Muscle layer of colon (tissue), 2 donors: ENCODE measurements around the gene LSP1.

Experiments
- H3K27ac ChIP-seq: one replicate; pipeline ENCODE4 v1.7.0; 2013; ENCODE audit warnings: low read depth, mild to moderate bottlenecking, low read length, moderate library complexity
- H3K27me3 ChIP-seq, 2 donors: one replicate each; pipeline ENCODE4 v1.7.0; 2013; ENCODE audit warnings: low read length in 2 of 2, mild to moderate bottlenecking in 2 of 2; ENCODE audit not compliant: insufficient read depth in 2 of 2, control insufficient read depth in 1 of 2
- H3K36me3 ChIP-seq: one replicate; pipeline ENCODE4 v1.7.0; 2013; ENCODE audit warnings: mild to moderate bottlenecking, low read length; ENCODE audit not compliant: insufficient read depth
- H3K4me1 ChIP-seq: one replicate; pipeline ENCODE4 v1.7.0; 2013; ENCODE audit warnings: mild to moderate bottlenecking, low read length; ENCODE audit not compliant: insufficient read depth
- H3K4me3 ChIP-seq, 2 donors: one replicate each; pipeline ENCODE4 v1.7.0; 2013; ENCODE audit warnings: low read length in 2 of 2, low read depth in 1 of 2, mild to moderate bottlenecking in 1 of 2, moderate library complexity in 1 of 2
- H3K9ac ChIP-seq: one replicate; pipeline ENCODE4 v1.7.0; 2013; ENCODE audit warnings: low read length
- H3K9me3 ChIP-seq: one replicate; pipeline ENCODE4 v1.7.0; 2013; ENCODE audit warnings: mild to moderate bottlenecking, low read length
- donor health status: abdominal sarcoma.
- donor health status: Adenocarcinoma of cecum.

Gene LSP1

DNA sequence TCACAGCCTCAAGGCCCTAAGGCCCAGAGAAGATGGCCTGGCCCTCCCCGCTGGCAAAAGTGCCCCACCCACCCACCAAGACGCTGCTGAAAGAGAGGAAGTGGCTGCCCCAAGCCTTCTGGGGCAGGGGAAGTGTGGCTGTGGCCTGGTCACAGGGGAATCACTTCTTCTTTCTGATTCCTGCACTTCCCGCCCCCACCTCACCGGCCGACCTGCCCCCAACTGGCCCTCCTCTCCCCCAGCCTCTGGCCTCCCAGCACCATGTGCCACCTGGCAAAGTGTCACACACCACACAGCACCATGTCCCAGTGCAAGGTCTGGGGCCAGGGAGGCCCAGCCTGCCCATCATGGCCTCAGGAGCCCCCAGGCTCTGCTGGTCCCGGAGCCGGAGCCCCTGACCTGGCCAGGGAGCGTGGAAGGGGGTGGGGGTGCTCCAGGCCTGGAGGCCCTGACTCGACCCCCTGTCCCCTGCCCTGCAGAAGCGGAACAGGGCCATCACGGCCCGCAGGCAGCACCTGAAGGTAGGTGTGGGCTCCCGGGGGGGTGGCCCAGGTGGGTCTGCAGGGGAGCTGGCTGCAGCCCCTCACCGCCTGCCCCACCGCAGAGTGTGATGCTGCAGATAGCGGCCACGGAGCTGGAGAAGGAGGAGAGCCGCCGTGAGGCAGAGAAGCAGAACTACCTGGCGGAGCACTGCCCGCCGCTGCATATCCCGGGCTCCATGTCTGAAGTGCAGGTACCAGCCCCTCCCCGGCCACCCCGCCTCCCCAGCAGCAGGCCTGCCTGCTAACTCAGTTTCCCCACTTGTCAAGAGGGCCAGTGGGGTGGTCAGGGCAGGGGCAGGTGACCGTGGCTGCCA, 12.7 kb upstream of the LSP1 start:
- H3K4me3 ChIP-seq, result no peak overlapping the region
- H3K36me3 ChIP-seq, result no peaks in the 10 kb centered on the region
- H3K27ac ChIP-seq, result no peak overlapping the region
- no peak overlapping the region for H3K9ac ChIP-seq
- no peaks in the 10 kb centered on the region for H3K27me3 ChIP-seq
- no peaks in the 10 kb centered on the region for H3K9me3 ChIP-seq
- peaks cover 8% of the 10 kb centered on the region for H3K4me1 ChIP-seq

DNA sequence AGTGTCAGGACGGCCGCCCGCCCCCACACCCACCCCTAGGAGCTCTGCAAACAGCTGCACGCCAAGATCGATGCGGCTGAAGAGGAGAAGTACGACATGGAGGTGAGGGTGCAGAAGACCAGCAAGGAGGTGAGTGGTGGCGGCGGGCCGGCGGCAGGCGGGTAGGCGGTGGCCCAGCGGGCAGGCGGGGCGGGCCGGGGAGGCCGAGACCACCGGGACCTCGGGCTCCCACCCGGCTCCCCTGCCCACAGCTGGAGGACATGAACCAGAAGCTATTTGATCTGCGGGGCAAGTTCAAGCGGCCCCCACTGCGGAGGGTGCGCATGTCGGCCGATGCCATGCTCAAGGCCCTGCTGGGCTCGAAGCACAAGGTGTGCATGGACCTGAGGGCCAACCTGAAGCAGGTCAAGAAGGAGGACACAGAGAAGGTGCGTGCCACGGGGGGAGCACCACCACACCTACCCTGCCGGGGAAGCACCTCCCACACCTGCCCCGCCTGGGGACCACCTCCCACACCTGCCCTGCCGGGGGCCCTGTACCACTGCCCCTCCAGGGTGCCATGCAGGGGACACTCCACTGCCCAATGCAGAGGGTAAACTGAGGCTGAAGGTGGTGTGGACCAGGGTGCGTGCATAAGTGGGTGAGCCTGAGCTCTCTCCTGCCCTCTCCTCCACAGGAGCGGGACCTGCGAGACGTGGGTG, 12.0 kb upstream of the LSP1 start:
- Histone ChIP-seq H3K27me3 (no peaks in the 10 kb centered on the region), H3K27ac (no peak overlapping the region), H3K36me3 (no peaks in the 10 kb centered on the region), H3K9me3 (no peaks in the 10 kb centered on the region), H3K9ac (no peak overlapping the region), H3K4me3 (no peak overlapping the region), H3K4me1 (peaks cover 11% of the 10 kb centered on the region)

DNA sequence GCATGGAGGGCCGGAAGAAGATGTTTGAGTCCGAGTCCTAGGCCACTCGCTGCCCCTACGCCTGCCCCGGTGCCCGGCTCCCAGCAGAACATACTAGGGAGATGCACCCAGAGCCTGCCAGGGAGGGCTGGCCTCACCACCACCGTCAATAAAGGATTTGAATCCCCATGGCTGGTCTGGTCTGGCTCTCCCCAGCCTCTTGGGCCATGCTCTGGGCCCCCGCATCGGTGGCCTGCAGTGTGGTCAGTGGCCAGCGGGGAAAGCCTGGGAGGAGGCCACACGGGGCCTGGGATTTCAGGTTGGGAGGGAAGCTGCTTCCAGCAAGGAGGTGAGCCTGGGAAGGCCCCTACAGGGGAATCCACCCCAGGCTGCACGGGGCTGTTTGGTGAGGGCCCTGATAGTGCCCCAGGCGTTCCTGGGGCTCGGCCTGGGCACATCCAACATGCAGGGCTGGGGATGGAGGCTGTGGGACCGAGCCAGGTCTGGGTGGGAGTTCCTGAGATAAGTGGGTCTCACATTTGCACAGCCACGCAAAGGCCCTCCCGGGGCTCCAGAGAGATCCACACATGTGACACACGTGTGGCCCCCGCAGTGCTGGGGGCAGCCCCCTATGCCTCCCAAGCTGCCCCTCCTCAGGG, 11.3 kb upstream of the LSP1 start:
- Histone ChIP-seq H3K36me3 (no peaks in the 10 kb centered on the region), H3K4me1 (peaks cover 11% of the 10 kb centered on the region), H3K27ac (no peak overlapping the region)

DNA sequence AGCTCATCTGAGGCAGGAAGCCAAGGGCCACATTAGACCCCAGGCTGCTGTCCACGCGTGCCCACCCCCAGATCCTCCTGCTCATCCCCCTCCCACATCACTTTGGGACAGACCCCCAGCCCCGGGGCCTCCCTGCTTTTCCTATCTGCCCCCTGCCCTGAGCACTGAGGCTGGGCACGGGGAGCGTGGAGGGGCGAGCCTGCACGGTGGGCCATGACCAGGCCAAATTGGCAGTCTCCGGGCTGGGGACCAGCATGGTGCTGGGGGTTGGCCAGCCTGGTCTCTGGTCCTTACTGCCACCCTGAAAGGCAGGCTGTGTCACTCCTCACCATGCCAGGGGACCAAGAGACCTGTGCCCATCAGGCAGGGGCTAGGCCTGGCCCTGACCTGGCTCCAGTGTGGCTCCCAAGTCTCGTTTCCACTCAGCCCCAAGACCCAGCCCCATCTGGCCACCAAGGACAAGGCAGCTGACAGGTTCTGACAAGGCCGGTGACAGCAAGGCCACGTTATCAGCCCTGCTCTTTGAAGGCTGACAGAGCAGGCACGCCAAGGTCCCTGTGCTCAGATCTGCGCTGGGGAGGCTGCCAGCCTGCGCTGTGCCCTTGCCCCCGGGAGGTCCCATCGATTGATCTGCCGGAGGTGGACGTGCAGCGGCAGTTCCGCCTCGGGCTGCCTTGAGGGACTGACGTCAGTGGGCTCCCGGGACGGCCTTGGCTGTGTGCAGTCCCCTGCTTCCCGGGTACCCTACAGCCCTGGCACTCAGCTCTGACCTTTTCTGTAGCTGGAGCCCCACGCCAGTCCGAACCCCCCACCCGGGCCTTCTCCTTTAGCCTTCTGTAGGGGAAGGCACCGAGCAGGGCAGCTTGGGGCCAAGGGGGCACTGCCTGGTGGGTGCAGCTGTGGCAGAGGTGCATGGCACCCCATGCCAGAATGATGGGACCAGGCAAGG, 10.5 kb upstream of the LSP1 start:
- H3K27ac ChIP-seq, result no peak overlapping the region
- peaks cover 11% of the 10 kb centered on the region for H3K4me1 ChIP-seq

More for the DNA sequence above, 11.3 kb upstream of the LSP1 start:
- no peak overlapping the region for H3K9ac ChIP-seq
- H3K4me3 ChIP-seq, result no peak overlapping the region
- no peaks in the 10 kb centered on the region for H3K27me3 ChIP-seq
- no peaks in the 10 kb centered on the region for H3K9me3 ChIP-seq

DNA sequence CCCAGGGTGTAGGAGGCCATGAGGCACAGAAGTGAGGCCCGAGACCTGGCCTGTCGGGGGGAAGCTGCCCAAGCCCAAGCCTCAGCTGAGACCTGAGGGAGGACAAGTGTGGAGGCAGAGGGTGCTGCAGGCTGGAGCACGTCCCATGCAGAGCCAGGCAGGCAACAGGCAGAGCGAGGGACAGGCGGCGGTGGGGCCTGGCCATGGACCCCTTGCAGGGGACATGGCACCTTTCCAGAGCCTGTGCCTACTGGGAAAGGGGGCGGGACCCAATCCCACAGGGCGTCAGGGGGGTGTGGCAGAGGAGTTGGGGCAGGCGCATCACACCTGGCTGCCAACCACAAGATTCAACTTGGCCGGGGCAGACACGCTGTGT, 9.8 kb upstream of the LSP1 start:
- no peaks in the 10 kb centered on the region for H3K9me3 ChIP-seq
- H3K4me3 ChIP-seq, result no peak overlapping the region
- H3K4me1 ChIP-seq, result peaks cover 11% of the 10 kb centered on the region
- no peaks in the 10 kb centered on the region for H3K36me3 ChIP-seq
- H3K27me3 ChIP-seq, result no peaks in the 10 kb centered on the region
- no peak overlapping the region for H3K9ac ChIP-seq
- H3K27ac ChIP-seq, result no peak overlapping the region

More for the DNA sequence above, 10.5 kb upstream of the LSP1 start:
- no peaks in the 10 kb centered on the region for H3K27me3 ChIP-seq
- no peaks in the 10 kb centered on the region for H3K9me3 ChIP-seq
- no peaks in the 10 kb centered on the region for H3K36me3 ChIP-seq
- no peak overlapping the region for H3K9ac ChIP-seq
- H3K4me3 ChIP-seq, result no peak overlapping the region

DNA sequence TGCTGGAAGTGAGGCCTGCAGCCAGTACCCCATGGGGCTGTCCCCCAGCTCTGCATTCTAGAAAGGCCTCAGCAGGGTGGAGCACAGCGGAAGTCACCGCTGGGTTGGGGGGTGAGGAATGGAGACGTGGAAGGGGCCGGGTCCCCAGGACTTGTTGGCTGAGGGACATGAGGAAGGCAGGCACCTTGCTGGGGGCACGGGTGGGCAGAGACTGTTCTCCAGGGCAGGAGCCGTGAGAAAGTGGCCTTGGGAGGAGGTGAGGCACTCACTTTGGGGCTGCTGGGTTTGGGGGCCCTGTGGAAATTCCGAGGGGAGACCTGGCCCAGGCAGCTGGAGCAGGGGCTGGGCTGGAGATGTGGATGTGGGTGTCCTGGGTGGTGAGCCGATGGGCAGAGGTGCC, 9.1 kb upstream of the LSP1 start:
- H3K4me1 ChIP-seq, result peaks cover 11% of the 10 kb centered on the region
- no peaks in the 10 kb centered on the region for H3K36me3 ChIP-seq
- no peak overlapping the region for H3K9ac ChIP-seq
- H3K27ac ChIP-seq, result no peak overlapping the region
- H3K9me3 ChIP-seq, result no peaks in the 10 kb centered on the region
- H3K27me3 ChIP-seq, result no peaks in the 10 kb centered on the region
- no peak overlapping the region for H3K4me3 ChIP-seq

DNA sequence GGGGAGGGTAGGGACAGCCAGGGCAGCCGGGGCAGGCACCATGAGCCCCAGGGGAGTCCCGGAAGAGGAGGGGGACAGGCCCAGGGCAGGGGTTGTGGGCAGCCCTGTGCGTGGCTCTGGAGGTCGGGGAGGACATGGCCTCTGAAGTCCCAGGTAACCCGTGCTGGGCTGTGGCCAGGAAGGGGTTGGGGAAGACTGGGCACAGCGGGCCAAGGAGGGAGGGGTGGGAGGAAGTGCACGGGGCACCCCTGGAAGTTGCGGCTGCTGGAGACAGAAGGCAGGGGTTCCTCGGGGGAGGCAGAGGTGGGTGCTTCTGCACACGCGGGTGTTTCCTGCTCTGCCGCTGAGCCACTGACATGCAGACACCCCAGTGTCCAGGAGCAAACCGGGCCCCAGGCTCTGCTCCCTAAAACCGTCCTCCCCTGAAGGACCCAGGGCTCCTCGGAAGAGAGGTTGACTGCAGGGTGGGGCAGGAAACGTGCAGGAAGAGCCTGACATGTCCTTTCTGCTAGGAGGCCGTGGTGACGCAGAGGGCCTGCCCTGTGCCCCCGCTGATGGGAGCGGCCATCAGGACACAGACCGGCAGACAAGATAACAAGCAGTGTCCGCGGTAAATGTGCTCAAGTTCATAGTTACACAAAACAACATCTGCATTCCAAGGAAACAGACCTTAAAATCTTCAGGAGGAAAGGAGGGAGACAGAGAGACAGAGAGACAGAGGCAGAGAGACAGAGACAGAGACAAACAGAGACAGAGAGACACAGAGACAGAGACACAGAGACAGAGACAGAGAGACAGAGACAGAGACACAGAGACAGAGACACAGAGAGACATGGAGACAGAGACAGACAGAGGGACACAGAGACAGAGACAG, 8.4 kb upstream of the LSP1 start:
- no peak overlapping the region for H3K27ac ChIP-seq
- no peak overlapping the region for H3K4me3 ChIP-seq
- H3K4me1 ChIP-seq, result peaks cover 11% of the 10 kb centered on the region
- H3K36me3 ChIP-seq, result no peaks in the 10 kb centered on the region
- H3K9me3 ChIP-seq, result no peaks in the 10 kb centered on the region
- no peak overlapping the region for H3K9ac ChIP-seq
- no peaks in the 10 kb centered on the region for H3K27me3 ChIP-seq

DNA sequence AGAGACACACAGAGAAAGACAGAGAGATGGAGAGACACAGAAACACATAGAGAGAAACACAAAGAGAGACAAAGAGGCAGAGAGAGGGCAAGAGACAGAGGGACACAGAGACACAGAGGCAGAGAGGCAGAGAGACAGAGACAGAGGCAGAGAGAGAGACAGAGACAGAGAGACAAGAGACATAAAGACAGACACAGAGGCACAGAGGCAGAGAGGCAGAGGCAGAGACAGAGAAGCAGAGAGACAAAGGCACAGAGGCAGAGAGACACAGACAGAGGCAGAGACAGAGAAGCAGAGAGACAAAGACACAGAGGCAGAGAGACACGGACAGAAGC, 7.8 kb upstream of the LSP1 start:
- Histone ChIP-seq H3K36me3 (no peaks in the 10 kb centered on the region), H3K4me3 (no peak overlapping the region), H3K4me1 (peaks cover 11% of the 10 kb centered on the region), H3K27ac (no peak overlapping the region), H3K9ac (no peak overlapping the region), H3K9me3 (no peaks in the 10 kb centered on the region), H3K27me3 (no peaks in the 10 kb centered on the region)

DNA sequence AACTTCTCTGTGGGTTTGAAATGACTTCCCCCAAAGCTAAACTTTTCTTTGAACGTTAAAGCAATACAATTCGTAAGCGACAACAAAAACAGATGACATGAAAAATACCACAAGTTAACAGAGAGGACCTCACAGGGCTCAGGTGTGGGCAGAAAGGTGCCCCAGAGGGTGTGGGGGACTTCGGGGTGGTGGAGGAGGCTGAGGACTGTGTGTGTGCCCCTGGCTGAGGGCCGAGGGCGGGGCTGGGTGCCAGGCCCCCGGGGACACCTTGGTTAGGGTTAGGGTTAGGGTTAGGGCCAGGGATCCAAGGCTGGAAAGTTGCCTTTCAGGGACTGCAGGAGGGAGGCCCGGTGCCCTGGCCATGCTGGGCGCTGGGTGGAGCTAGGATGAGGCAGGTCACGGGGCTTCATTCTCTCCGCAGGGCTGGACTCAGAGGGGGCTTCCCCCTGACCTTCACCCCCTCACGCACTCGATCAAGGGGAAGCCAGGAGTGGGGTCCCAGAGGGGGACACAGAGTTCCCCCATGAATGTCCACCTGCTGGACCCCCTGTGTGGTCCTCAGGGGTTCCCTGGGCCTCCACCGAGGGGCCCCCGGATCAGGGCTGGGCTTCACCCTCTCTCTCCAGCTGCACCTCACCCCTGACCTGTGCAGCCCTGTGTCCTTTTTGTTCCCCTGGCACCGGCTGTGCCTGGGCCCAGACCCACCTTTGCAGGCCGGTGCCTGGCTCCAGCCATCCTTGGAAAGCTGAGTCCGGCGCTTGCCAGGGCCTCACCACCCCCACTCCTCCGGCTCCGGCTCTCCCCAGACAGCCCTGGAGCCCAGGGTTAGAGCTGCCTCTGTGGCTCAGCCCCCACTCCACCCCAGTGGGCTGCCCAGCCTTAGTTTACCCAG, 7.1 kb upstream of the LSP1 start:
- no peak overlapping the region for H3K9ac ChIP-seq
- no peaks in the 10 kb centered on the region for H3K36me3 ChIP-seq
- no peak overlapping the region for H3K27ac ChIP-seq
- no peak overlapping the region for H3K4me3 ChIP-seq
- H3K27me3 ChIP-seq, result no peaks in the 10 kb centered on the region
- peaks cover 11% of the 10 kb centered on the region for H3K4me1 ChIP-seq
- H3K9me3 ChIP-seq, result no peaks in the 10 kb centered on the region
